BLaER1 (cell line): Measurements from ENCODE around the gene CTRB2.

ENCODE experiments used
- H3K27ac ChIP-seq: shearing (Covaris generic); formaldehyde crosslinking; 2 replicates; pipeline ENCODE4 v1.8.1; 2022
- H3K27me3 ChIP-seq: shearing (Covaris generic); formaldehyde crosslinking; 2 replicates; pipeline ENCODE4 v1.8.1; 2022
- H3K36me3 ChIP-seq: shearing (Covaris generic); formaldehyde crosslinking; 2 replicates; pipeline ENCODE4 v1.8.1; 2022
- H3K4me1 ChIP-seq: shearing (Covaris generic); formaldehyde crosslinking; 2 replicates; pipeline ENCODE4 v1.8.1; 2022
- H3K4me2 ChIP-seq: shearing (Covaris generic); formaldehyde crosslinking; 2 replicates; pipeline ENCODE4 v1.8.1; 2022
- H3K4me3 ChIP-seq: shearing (Covaris generic); formaldehyde crosslinking; 2 replicates; pipeline ENCODE4 v1.8.1; 2022
- H3K9ac ChIP-seq: shearing (Covaris generic); formaldehyde crosslinking; 2 replicates; pipeline ENCODE4 v1.8.1; 2022
- H3K9me3 ChIP-seq: shearing (Covaris generic); formaldehyde crosslinking; 2 replicates; pipeline ENCODE4 v1.8.1; 2022
- H4K20me1 ChIP-seq: shearing (Covaris generic); formaldehyde crosslinking; 2 replicates; pipeline ENCODE4 v1.8.1; 2022
- Cebpa-rat ChIP-seq: shearing (Covaris generic); IDR thresholded peaks from 2 replicates; pipeline ENCODE4 v1.8.1; 2022

CTRB2 gene

DNA sequence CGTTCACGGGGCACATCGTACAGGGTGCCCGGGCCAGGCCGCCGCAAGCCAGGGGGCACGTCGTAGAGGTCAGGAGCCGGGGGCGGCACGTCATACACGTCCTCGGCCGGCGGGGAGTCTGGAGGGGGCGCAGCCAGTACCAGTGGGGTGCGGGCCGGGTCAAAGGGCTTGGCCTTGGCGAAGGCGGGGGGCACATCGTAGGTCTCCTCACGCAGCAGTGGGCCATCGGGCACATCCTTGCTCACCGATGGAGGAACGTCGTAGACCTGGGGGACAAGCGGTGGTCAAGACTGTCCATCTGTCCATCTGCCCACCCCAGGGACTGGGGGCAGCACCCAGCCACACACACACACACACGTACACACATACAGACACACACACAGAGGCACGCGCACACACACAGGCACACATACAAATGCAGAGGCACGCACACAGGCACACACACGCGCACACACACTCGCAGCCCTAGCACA, 28.8 kb upstream of the CTRB2 start:
- peaks cover 19% of the 10 kb centered on the region for H3K4me1 ChIP-seq
- H3K27me3 ChIP-seq, result no peaks in the 10 kb centered on the region
- H3K4me3 ChIP-seq, result no peak overlapping the region
- H3K4me2 ChIP-seq, result no peak overlapping the region
- H4K20me1 ChIP-seq, result no peaks in the 10 kb centered on the region
- H3K36me3 ChIP-seq, result no peaks in the 10 kb centered on the region
- no peak overlapping the region for H3K27ac ChIP-seq
- no peak for TF ChIP-seq Cebpa-rat
- no peak overlapping the region for H3K9ac ChIP-seq
- H3K9me3 ChIP-seq, result no peaks in the 10 kb centered on the region

DNA sequence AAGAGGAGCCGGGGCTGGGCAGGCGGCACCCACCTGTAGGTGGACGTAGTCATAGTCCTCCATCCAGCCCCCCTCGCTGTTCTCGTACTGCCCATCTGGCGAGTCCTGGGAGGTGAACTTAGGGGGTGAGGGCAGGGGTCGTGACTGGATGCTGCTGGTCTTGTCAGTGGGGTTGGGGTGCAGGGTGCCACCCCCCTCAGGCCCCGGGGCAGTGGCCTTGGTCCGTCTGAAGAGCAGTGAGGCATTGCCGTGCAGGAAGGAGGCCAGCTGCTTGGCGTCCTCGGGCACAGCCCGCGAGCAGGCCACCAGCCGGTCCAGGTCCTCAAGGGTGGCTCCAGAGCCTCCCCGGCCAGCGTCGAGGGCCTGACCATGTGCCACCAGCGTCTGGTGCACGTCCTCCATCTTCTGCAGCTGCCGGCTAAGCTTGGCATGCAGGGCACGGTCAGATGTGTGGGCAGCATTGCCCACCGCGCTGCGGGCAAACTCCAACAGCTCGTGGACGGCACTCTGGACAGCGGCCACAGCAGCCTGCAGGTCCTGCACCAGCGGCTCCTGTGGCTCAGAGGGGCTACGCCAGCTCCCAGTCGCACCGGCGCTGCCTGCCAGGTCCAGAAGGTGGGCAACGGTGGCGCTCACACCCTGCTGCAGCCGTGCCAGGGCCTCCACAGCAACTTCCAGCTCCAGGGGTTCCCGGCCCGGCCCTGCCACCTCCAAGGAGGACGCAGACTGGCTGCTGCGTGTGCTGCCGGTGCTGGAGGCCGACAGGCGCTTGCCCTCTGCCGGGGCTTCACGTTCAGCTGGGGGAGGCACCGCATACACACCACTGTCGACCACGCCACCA, 28.1 kb upstream of the CTRB2 start:
- Histone ChIP-seq H3K36me3 (no peaks in the 10 kb centered on the region), H3K27me3 (no peaks in the 10 kb centered on the region), H3K9ac (no peak overlapping the region), H4K20me1 (no peaks in the 10 kb centered on the region), H3K27ac (no peak overlapping the region), H3K4me1 (peaks cover 19% of the 10 kb centered on the region), H3K4me2 (no peak overlapping the region), H3K4me3 (no peak overlapping the region), H3K9me3 (no peaks in the 10 kb centered on the region)
- no peak for TF ChIP-seq Cebpa-rat

DNA sequence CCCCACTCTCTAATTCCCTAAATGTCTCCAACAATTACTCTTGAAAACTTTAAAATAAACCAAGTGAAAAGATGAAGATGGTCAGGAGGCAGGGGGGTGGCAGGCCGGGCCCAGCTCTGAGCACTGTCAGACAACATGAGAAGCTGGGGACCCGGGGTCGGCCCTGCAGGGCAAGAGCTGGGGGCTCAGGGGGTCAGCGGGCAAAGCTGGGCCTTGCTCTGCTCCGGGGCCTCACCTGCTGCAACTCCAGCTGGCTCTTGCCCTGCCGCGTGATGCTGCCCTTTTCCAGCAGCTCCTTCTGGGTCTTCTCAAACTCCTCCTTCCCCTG, 26.6 kb upstream of the CTRB2 start:
- no peak overlapping the region for H3K9ac ChIP-seq
- TF ChIP-seq Cebpa-rat, result no peak
- no peaks in the 10 kb centered on the region for H3K9me3 ChIP-seq
- H3K27me3 ChIP-seq, result no peaks in the 10 kb centered on the region
- no peak overlapping the region for H3K27ac ChIP-seq
- H3K4me1 ChIP-seq, result peaks cover 14% of the 10 kb centered on the region
- H4K20me1 ChIP-seq, result no peaks in the 10 kb centered on the region
- no peaks in the 10 kb centered on the region for H3K36me3 ChIP-seq
- no peak overlapping the region for H3K4me2 ChIP-seq
- H3K4me3 ChIP-seq, result no peak overlapping the region

DNA sequence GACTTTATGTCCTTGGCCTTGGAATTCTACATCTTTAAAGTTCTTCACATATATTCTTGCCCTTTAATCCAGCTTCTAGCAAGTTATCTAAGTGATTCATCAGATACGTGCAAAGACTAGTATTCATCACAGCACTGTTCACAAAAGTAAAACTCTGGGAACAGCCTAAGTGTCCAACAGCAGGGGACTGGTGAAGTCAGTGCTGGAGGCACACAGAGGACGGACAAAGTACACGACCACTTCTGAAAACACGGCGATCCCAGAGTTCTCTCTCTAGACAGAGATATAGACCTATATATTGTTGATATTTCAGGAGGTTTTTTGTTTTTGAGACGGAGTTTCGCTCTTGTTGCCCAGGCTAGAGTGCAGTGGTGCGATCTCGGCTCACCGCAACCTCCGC, 24.6 kb upstream of the CTRB2 start:
- H3K27ac ChIP-seq, result no peak overlapping the region
- no peaks in the 10 kb centered on the region for H3K9me3 ChIP-seq
- TF ChIP-seq Cebpa-rat, result no peak
- H3K4me2 ChIP-seq, result no peak overlapping the region
- H3K27me3 ChIP-seq, result no peaks in the 10 kb centered on the region
- H3K9ac ChIP-seq, result no peak overlapping the region
- no peak overlapping the region for H3K4me3 ChIP-seq
- H3K4me1 ChIP-seq, result peaks cover 5% of the 10 kb centered on the region; the same call in 1 of the 2 replicates
- H4K20me1 ChIP-seq, result no peaks in the 10 kb centered on the region
- H3K36me3 ChIP-seq, result no peaks in the 10 kb centered on the region

DNA sequence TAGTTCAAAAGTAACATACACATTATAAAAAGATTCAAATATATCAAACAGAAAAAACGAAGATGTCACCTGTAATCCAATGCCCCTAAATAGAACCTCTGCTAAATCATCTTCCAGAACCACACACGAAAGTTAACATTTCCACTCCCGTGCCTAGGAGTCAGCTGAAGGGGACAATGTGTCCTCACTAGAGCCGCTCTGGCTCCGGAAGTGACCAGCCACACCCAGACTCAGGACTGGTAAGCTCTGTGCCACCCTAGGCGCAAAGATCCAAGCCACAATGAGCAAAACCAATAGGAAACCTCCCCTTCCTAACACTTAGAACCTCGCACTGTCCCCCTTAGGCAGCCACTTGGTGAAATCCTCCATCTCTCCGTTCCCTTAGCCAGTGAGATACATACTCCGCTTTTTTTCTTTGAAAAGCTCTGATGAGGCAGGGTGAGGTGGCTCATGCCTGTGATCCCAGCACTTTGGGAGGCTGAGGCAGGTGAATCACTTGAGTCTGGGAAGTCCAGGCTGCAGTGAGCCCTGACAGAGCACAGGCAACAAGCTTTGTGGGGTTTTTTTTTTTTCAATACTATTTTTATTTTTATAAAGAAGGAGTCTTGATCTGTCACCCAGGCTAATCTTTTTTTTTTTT, 23.6 kb upstream of the CTRB2 start:
- H3K27me3 ChIP-seq, result no peaks in the 10 kb centered on the region
- H4K20me1 ChIP-seq, result no peaks in the 10 kb centered on the region
- no peak overlapping the region for H3K4me2 ChIP-seq
- no peak overlapping the region for H3K9ac ChIP-seq
- peaks cover 5% of the 10 kb centered on the region; the same call in 1 of the 2 replicates for H3K4me1 ChIP-seq
- no peak overlapping the region for H3K27ac ChIP-seq
- H3K4me3 ChIP-seq, result no peak overlapping the region
- no peaks in the 10 kb centered on the region for H3K9me3 ChIP-seq
- no peak for TF ChIP-seq Cebpa-rat
- no peaks in the 10 kb centered on the region for H3K36me3 ChIP-seq

DNA sequence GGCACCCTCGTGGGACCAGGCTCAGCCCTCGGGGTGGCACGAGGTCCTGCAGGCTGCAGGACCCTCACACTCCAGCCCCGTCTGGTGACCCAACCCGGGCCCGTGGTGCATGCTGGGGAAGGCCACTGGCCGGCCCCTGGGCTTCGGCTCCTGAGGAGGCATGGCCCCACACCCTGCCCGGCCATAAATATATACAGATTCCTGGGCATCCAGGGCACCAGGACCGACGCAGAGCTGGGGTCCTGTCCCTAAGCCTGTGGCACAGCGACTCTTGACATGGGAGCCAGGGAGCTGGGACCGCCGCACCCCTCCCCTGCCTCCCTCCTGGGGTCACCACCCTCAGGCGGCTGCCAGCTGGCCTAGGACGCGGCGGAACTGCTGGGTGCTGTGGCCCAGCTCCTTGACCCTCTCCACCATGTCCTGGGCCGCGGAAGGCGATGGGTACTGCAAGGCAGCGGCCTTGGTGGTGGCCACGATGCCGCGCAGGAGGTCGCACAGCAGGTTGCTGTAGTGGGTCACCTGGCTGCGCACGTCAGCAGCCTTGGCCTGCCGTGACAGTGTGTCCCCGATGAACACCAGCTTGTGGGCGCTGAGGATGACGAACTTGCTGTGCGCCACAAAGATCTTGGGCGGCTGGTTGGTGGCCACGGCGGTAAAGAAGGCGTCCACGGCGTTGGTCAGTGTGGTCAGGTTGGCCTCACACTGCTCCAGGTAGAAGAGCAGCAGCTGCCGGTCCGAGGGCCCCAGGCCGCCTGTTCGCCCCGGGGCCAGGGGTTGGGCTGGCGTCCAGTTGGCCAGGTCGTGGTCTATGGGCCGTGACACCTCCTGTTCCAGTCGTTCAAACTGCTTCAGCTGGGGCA, 22.4 kb upstream of the CTRB2 start:
- H3K4me1 ChIP-seq, result peaks cover 5% of the 10 kb centered on the region; the same call in 1 of the 2 replicates
- no peaks in the 10 kb centered on the region for H3K27me3 ChIP-seq
- H3K9me3 ChIP-seq, result no peaks in the 10 kb centered on the region
- no peak overlapping the region for H3K4me3 ChIP-seq
- no peaks in the 10 kb centered on the region for H4K20me1 ChIP-seq
- no peak overlapping the region for H3K27ac ChIP-seq
- no peak overlapping the region for H3K4me2 ChIP-seq
- H3K36me3 ChIP-seq, result no peaks in the 10 kb centered on the region
- no peak overlapping the region for H3K9ac ChIP-seq
- no peak for TF ChIP-seq Cebpa-rat

DNA sequence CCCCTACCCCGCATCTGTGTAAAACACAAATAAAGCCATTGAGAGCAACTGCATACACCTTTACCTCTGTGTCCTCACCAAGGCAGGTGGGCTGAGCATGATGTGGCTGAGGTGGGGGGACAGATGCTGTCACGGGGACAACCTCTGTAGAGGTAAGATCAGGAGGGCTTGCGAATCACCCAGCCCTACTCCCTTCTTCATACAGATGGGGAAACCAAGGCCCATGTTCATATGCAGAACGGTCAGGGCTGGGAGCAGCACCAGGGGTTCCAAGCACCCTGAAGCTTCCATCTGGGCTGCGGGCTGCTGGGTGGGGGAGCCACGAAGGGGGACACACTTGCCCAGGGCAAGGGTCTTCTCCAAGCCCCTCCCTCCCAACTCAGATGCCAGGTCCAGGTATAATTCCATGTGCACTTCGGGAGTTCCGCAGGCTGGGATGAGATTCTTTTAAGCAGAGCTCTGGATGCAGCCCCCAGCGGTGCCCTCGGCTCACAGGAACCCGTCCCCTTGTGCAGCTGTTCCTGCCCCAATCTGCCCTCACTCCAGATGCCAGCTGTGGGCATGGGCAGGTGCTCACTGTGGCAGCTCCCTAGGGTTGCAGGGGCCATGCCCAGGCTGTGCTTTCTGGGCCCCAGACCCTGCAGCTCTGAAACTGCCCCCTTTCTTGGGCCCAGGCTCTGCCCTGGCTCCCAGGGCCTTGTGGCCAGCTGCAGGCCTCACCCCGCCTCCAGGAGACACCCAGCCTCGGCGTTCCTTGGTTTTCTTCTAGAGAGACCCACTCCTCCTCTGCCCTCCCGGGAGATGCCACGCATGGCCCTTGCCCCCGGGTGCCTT, 21.4 kb upstream of the CTRB2 start:
- no peak overlapping the region; the same call in 1 of the 2 replicates for H3K4me2 ChIP-seq
- H3K9ac ChIP-seq, result no peak overlapping the region
- H3K27me3 ChIP-seq, result no peaks in the 10 kb centered on the region
- no peaks in the 10 kb centered on the region for H3K9me3 ChIP-seq
- no peaks in the 10 kb centered on the region for H3K36me3 ChIP-seq
- TF ChIP-seq Cebpa-rat, result no peak
- no peaks in the 10 kb centered on the region for H4K20me1 ChIP-seq
- no peak overlapping the region for H3K27ac ChIP-seq
- H3K4me3 ChIP-seq, result no peak overlapping the region
- H3K4me1 ChIP-seq, result peaks cover 5% of the 10 kb centered on the region; the same call in 1 of the 2 replicates

DNA sequence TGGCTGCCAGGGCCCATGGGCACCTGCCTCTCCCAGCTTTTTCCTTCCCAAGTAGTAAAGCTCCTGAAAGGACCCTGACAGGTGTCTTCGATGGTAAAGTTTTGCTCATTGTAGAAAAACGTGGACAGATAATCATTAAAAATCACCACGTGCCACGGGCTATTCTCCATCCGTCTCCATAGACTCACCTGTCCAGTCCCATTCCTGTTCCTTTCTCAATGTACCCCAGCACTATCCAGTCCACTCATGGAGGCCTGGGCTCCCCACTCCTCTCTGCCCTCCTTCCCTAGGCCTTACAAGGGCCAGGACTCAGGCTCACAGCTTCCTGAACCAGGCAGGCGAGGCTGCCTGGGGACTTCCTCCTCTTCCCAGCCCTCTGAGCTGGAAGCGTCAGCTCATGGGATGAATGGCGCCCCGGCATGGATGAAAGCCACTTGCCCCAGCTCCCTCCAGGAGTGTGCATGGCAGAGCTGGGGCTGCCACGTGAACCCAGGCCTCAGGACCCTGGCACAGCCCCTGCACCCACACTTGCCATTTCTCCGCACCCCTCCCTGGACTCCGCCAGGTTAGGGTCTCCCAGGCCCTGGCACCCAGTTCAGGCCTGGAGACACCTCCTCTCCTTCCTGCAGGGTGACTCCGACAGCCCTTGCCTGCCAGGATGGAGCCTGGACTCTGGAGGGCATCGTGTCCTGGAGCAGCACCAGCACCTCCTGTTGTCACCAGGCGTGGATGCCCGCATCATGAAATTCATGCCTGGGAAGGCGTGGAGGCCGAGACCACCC, 20.6 kb upstream of the CTRB2 start:
- H3K4me2 ChIP-seq, result no peak overlapping the region
- no peaks in the 10 kb centered on the region for H3K36me3 ChIP-seq
- no peak overlapping the region for H3K9ac ChIP-seq
- no peaks in the 10 kb centered on the region for H3K27me3 ChIP-seq
- H3K4me1 ChIP-seq, result peaks cover 5% of the 10 kb centered on the region; the same call in 1 of the 2 replicates
- no peaks in the 10 kb centered on the region for H4K20me1 ChIP-seq
- H3K9me3 ChIP-seq, result no peaks in the 10 kb centered on the region
- H3K27ac ChIP-seq, result no peak overlapping the region
- TF ChIP-seq Cebpa-rat, result no peak
- no peak overlapping the region for H3K4me3 ChIP-seq
